Stimulated activated naive CD8-positive, alpha-beta T cell treated with anti-CD3 and anti-CD28 coated beads, Interleukin-15, Interleukin-2, amounts not matched to agents 100 U/mL and 50 U/mL, for 24 hours (primary cell): ENCODE results near the gene FBLN2.

Source experiments
- ATAC-seq: fragments of 150-1000 bp; cut with Tn5 transposase; one replicate; pipeline ENCODE4 v1.10.0; 2021
- DNase-seq: peaks from one replicate; pipeline ENCODE4 v3.0.0; 2021

Gene FBLN2

DNA sequence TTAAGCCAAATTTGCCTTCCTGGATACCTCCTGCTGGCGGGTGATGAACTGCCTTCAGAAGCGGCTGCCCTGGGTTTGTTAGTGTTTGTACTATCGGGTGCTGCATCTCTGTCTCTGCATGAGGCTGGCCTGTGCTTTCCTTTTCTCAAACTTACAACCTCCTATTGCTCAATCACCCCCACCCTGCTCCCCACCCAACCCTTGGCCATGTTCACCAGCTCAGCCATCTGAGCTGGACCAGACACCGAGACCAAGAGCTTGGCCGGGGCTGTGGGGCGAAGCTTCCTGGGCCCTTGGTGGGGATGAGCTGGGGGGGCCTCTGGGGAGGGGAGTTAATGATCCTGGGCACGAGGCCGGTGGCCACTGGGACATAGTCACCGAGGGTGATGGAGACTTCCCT lies 16.8 kb upstream of the FBLN2 start:
- DNase-seq (no peak), ATAC-seq (no peak)

DNA sequence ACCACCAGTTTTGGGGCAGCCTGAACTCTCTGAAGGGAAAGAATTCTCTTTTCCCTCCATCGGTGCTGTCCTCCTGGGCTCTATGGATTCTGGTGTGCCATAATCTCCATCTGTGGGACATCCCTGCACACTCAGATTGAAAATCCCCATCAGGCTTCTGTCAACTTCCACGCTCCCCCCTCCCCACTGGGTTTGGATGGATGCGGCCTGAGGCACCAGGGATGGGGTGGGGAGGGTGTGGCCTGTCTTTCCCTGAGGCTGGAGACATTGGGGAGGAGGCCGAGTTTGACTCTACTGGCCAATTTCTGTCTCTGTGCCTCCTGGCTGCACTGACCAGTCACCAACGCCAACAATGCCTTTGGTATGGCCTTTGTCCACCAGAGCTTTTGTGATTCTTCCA lies 16.3 kb upstream of the FBLN2 start:
- DNase-seq (no peak), ATAC-seq (no peak)

DNA sequence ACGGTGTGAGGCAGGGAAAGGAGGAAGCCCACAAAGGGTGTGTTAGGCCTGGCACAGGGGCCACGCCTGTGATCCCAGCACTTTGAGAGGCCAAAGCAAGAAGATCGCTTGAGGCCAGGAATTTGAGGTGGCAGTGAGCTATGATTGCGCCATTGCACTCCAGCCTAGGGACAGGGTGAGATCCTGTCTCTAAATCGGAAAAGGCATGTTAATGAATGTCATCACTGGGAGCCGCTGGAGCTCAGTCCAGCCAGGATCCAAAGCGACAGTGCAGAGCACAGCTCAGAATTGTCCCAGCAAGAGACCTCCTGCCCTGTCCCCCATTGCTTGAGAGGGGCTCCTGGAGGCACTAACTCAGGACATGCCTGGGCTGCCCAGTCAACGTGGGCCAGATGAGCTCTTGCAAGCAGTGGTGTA lies 15.0 kb upstream of the FBLN2 start:
- no peak for DNase-seq
- no peak for ATAC-seq

DNA sequence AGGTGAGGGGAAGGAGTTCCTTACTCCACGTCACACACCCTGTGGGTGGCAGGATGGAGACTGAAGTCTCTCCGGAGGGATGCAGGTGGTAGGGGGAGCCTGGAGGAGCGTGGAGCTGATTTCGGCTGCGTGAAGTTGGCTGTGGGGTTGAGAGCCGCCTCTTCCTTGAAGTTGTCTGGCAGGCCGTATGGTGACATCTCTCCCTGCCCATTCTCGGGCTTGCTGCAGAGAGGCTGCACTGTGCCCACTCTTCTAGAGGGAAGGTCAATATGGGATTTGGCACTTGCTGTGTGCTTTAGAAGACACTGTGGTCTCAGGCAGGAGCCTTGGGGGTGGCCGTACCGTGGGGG lies 13.4 kb upstream of the FBLN2 start:
- ATAC-seq (no peak), DNase-seq (no peak)

DNA sequence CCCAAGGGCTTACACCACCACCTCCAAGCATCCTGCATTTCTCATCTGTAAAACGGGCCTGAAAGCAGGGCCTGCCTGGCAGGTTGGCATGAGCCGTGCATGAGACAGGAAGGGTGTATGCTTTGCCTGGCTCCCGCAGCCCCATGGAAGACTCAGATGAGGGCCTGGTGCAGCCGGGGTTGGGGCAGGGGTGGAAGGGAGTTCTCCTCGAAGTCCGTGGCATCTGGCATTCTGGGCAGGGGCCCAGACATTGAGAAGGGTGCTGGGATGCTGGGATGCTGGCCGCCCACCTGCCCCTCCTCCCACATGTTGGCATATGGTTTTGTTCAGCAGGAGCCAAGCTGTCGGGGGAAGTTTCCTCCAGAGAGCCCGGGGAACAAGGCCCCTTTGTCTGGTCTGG lies 13.0 kb upstream of the FBLN2 start:
- no peak for DNase-seq
- ATAC-seq, result no peak

DNA sequence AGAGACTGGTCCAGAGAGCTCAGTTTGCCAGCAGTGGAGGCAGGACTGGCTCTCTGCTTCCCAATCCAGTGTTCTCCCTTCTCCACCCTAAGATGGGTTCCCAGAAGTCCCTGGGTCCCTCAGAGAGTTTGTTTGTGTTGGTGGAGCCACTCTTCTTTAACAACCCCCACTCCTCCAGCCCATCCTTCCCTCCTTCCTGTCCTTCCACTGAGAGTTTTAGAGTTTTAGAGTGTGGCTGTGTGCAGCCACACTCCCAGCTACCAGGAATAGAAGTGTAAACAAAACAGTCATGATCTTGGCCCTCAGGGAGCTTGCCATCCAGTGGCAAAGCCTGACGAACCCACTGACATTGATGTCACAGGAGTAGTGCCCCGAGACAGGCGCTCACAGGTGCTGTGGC lies 12.5 kb upstream of the FBLN2 start:
- DNase-seq (no peak), ATAC-seq (no peak)

DNA sequence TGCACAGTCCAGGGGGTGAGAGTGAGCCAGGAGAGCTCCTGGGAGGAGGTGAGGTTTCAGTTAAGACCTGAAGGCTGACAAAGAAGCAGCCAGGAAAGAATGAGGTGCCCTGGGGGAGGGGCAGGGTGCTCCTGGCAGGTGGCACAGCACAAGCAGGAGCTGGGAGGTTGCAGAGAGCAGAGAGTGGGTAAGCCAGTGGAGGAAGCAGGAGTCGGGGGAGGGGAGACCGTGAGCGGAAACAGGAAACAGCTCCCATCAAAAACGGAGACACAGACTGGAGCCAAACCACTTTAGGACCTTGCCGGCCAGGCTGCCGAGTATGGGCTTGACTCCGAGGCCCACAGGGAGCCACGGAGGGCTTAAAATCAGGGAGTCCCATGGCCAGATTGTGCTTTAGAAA lies 12.1 kb upstream of the FBLN2 start:
- no peak for ATAC-seq
- no peak for DNase-seq

DNA sequence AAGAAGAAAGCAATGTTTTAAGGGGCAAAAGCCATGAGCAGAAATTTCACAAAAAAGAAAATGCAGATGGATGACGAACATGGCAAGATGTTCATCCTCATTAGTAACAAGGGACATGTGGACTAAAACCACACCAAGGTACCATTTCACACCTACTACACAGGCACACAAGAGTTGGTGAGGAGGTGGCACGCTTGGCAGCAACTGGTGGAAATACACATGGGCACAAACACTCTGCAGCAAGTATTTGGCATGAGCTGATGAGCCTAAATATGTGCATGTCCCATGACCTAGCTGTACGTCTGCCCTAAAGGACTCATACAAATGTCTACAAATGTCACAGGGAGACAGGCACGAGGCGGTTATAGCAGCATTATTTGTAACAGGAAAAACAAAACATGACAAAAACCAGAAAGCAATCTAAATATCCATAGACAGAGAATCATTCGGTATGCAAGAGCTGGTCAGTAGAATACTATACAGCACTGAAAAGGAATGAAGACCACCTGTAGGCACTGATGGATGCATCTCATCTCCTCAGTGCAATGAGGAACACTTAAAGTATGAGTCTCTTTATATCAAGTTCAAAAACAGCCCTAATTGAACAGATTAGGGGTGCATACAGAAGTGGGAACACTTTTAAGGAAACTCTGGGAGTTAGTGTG lies 11.5 kb upstream of the FBLN2 start:
- ATAC-seq (no peak), DNase-seq (no peak)

DNA sequence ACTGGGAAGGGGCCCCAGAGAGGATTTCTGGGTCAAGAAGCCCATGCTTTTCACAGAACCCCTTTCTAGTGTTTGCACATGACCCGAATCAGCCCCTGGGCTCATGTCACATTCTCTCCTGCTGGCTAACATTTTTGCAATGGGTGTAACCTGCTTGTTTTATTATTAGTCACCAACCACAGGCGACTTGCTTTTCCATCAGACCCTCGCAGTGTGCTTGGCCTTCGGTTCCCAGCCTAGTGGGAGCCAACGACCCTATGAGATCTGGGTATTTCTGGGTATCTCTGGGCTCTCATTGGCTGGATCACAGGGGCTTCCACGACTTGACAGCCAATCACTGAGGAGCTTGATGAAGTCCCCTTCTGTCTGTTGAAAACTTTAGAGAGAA lies 11.0 kb upstream of the FBLN2 start:
- DNase-seq, result no peak
- no peak for ATAC-seq

DNA sequence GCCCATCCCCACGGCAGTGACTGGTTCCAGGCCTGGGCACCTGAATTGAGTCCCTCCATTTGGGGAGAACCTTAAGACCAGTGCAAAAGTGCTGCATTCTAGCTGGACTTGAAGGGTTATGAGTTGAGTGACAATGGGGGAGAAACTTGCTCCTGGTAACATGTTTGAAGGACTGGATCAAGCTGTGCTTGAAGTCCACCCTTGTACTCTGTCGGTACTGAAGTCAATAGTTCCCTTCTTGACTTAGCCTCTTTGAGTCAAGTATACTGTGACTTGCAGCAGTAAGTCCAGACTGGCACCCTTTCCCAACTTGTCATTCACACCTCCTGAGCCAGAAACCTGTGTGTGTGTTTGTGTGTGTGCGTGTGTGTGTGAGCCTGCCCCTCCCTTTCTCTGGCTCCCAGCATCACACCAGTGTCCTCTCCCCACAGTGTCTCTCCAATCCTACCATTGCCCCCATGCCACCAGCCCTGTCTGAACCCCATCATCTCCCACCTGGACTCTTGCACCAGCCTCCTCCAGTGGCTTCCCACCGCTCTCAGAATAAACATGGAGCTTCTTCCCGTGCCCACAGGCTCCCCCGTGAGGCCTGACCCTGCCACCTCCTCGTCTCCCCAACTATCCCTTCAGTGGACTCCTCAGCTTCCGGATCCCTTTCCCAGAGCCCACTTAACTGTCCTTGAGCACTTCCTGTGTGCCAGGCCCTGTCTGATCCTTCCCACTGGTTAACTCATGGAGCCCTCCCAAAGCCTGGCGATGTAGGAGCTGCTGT lies 10.2 kb upstream of the FBLN2 start:
- DNase-seq (no peak), ATAC-seq (no peak)

DNA sequence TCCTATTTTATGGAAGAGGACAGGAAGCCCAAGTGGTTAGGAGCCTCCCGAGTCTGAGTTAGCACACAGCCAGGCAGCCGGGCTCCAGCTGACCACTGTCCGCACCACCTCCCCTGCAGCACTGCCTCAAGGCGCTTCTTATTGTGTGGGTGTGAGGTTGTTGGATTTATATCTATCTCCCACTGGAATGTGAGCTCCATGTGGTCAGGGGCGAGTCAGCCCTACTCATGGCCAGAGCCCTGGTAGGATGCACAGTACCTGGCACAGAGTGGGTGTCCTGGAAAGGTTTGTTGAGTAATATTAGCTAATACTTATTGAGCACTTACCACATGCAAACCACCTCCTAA lies 9.7 kb upstream of the FBLN2 start:
- no peak for ATAC-seq
- DNase-seq, result no peak

DNA sequence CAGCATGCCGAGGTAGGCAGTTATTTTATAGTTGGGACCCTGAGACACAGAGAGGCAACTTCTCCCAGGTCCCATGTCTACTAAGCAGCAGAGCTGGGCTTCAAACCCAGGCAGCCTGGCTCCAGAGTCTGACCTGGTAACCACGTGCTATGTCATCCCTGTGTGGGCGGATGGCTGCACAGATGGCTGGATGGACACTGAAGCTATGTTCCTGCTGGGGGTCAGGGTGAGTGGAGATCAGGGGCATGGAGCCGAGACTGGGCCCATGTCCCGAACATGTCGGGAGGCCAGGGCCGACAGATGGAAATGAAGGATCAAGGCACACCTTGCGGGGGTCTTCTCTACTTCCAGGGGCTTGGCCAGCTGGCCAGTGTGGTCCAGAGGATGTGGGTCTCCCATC lies 9.3 kb upstream of the FBLN2 start:
- DNase-seq, result no peak
- ATAC-seq, result no peak

DNA sequence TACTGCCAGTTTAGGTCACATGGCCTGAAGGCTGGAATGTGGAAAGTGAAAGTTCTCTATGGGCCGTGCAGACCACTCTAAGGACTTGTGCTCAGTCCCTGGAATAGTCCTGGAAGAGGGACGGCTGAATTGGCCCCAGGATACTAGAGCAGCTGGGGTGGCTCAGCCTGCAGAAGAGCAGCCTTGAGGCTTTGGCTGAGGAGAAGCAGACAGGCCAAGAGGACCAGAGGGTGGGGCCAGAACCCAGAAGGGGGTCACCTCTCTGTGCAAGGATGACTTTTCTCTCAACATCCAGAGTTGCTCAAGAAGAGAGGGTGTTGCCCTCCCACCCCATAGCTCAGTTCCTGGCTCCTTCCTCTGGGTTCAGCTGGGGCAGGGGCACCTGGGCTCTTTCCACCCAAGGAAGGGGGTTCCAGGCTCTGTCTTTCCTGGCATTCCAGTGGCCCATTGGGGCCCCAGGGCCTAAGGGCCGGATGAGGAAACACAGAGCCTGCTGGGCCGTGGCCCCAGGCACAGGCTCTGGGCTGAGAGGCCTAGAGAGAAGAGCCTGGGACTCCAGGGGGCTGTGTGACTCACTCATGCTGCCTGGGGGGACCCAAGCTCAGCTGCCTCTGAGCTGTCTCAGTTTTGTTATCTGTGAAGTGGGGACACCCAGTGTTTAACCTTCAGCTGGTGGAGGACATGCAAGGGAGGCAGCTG lies 8.5 kb upstream of the FBLN2 start:
- DNase-seq, result no peak
- ATAC-seq, result no peak

DNA sequence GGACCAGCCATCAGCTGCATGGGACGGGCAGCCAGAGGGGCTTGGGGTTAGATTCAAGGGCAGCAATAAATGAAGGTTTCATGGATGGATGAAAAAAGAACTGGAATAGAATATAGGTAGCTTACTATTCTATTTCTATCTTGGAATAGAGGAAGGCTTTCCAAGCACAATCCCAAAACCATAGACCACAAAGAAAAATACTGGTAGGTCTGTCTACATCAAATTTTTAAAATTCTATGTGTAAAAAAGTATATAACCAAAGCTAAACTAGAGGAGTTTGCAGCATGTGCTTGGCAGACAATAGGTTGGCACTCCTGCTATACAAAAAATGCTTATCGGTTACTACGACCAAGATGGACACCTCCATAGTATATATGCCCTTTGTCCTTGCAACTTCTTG lies 7.2 kb upstream of the FBLN2 start:
- ATAC-seq, result no peak

DNA sequence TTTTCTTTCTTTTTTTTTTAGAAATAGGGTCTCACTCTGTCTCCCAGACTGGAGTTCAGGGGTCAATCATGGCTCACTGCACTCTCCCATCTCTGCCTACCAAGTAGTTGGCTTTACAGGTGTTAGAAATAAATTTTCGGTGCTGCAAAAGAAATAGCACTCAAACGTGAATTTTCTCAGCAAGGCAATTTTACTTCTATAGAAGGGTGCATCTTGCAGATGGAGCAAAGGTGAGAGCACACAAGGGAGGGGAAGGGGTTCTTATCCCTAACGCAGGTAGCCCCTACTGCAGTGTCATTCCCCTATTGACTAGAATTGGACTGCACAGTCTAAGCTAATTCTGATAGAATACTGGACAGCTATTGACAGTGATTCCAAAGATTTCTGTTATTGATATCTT lies 6.8 kb upstream of the FBLN2 start:
- no peak for DNase-seq
- no peak for ATAC-seq

More for the DNA sequence above, 7.2 kb upstream of the FBLN2 start:
- DNase-seq, result no peak

DNA sequence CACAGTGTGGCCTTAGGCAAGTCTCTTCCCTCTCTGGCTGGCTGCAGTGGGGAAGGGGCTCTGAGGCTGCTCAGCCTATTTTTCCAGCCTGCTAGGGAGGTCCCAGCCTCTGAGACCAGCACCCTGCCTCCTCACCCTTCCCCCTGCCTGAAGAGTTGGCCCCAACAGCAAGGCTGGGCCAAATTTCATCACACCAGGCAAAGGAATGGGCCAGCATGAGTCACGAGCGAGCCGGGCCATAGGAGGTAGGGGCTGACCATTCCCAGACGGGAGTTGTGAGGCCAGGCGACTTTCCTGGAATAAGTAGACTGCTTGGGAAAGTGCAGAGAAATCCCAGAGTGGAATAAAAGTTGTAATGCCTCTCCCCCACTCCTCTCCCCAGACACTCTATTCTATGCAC lies 5.7 kb upstream of the FBLN2 start:
- no peak for ATAC-seq
- no peak for DNase-seq

DNA sequence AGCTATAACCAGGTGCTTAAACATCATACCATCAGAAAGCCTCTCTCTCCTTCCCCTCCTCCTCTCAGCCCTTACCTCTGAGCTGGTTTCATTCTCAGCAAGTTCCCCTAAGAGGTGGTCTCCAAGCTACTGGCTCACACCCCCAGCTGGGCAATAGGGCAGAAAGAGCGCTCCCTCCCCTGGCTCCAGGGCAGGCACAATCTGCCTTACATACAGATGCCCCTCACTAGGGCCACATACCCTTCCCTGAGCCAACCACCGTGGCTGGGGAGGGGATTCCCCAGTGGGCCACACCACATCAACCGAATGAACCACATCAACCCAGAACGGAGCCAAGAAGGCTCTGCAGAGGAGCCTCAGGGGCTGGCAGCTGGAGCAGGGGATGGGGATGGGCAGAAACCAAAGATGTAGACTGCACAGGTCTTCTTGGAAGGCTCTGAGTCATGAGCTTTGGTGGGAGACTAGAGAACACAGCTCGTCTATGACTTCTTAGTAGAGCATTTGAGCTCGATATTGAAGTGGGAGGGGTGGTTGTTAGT lies 4.6 kb upstream of the FBLN2 start:
- DNase-seq, result peak; percentile 78
- peak; percentile 97 for ATAC-seq

DNA sequence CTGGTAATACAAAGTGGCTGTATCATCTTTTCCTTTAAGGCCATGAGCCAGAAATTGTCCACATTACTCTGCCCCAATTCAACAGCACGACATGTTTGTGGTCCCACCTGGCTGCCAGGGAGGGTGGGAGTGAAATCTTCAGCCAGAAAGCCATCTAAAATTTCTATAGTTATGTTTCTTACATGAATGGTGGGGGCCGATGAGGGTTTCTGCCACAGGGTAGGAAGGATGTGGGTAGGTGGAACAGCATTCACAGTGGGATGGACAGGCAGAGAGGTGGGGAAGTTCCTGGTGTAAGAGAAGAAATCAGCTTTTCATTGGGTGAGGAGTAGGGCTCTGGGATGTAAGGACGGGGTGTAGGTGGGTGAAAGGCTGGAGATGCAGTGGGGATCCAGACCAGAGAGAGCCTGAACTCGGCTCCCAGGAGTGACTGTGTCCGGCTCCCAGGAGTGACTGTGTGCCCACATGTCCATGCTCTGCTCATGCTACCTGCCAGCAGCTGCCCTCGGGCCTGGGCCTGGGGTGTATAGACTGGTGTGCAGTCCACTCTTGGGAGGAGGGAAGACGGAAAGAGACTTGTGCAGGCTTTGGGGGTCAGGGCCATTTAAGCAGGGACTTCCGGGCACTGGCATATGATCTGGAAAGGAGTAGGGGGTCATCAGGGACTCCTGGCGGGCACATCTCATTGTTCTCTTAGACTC lies 3.8 kb upstream of the FBLN2 start:
- ATAC-seq, result no peak
- DNase-seq, result no peak

DNA sequence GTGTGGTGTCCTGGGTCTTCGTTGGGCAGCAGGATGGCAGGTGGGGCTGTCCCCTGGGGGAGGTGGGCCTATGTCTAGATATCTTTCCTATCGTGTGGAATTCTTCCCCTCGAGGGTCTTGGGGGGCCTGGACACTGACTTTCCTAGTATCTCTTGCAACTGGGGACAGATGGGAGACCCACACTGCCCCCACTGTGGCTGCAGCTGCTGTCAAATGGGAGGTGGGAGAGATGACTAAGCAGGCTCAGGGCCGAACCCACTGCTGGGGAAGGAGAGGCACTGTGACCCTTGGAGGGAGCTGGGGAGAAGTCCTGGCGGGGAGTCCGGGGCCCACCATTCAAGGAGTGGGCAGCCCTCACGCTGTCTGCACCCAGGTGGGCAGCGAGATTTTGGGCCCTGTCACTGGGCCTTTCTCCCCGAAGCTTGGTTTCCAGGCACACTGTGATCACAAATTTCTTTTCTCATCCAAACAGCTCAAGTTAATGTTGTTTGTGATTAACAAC lies 2.9 kb upstream of the FBLN2 start:
- ATAC-seq (no peak), DNase-seq (no peak)

DNA sequence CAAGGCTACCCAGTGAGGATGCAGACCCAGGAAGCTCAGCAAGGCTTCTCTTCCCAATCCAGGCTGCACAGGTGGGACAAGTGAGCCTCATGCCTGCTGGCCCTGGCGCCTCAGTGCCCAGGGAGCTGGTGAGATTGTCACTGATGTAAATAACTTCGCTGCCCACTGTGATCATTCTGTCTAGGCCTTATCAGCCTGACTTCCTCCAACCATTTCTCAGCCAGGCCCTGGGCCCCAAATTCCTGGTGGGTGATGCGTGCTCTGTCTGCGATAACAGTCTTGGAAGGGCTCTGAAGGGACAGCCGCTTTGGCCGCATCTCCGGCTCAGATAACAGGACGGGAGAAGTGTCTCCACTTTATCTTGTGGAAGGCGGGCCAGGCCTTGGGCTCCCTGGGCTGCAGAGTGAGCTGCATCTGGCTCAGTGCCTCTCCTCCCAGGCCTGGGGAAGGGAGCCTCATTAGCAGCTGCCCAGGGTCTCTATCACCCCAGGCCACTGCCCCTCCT lies 2.2 kb upstream of the FBLN2 start:
- ATAC-seq, result no peak
- DNase-seq, result no peak

DNA sequence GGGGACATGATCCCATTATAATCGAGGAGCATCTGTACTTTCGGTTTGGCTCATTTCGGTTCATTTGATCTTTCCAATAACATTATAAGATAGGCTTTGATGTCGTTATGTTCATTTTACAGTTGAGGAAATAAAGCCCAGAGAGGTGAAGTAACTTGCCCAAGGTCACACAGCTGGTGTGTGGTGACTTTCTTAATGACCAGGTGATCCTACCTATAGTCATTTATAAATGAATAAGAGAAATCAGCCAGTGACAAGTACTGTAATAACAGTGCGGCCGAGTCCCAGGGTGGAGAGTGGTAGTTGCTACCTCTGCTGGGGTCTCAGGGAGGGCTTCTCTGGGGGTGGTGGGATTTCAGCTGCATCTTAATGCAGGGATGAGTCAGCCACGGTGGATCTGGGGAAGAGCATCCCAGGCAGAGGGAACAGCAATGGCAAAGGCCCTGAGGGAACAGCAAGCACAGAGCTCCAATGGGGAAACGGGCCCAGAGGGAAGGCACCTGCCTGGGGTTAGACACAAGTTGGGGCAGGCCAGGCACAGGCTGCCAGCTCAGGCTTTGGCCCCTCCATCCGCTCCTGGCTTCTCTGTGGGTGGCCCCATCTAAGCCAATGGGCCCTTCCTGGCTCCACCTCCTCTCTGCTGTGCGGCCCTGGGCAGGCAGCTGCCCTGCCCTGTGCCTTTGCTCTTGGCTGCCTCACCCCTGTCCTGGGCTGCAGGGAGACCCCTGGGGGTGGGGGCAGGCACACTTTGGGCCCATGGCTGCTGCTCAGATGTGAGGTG lies 1.1 kb upstream of the FBLN2 start:
- no peak for ATAC-seq
- DNase-seq, result no peak
